ENCODE measurements around the gene IL12RB1.
A peak's percentile ranks its signal among the peaks of the same experiment; 100 is the strongest.

GRCh38 chr19:18058208-18059009 is 28.3 kb downstream of the IL12RB1 start:
- TF ChIP-seq CTCF (IDR thresholded peaks at IDR 0.05) (peak; percentile 94 to 99 (median 98)), POLR2A (IDR thresholded peaks at IDR 0.05) (peak in 1 of 2 donors; percentile 50)
